IMR-90 (cell line): ENCODE results near the gene SUGP2. TPM values are rescaled to one million over a fixed set of nuclear protein-coding genes. Genes with fewer than 3 reads are reported as not detected.

Source experiments
- ATAC-seq: fragments of 200-7000 bp; cut with Tn5 transposase; 2 replicates; pipeline ENCODE4 v1.9.1; 2020; ENCODE audit warnings: low read depth, mild to moderate bottlenecking, moderate library complexity
- BruUV-seq: library from RNA; stranded (reverse); fragments of 400-500 nt; replicated peaks from 2 replicates; lab custom pipeline; 2021; lab: Mats Ljungman, UMichigan
- CTCF ChIA-PET: fragments of 300-600 bp; formaldehyde crosslinking; extraction: SDS; loops from one replicate; lab custom pipeline; 2021; ENCODE audit warnings: antibody characterized with exemption; lab: Yijun Ruan, JAX
- POLR2A ChIA-PET: fragments of 300-600 bp; sonication (Branson Sonifier 250); formaldehyde crosslinking; loops from one replicate; lab custom pipeline; 2022; ENCODE audit warnings: antibody characterized with exemption; ENCODE audit not compliant: unreplicated experiment; lab: Charles Lee
- DNase-seq: peaks from one replicate; pipeline ENCODE4 v3.0.0; 2013
- H2AFZ ChIP-seq: replicated peaks from 2 replicates; pipeline ENCODE3; 2013; ENCODE audit warnings: low read length, mild to moderate bottlenecking; ENCODE audit not compliant: poor library complexity
- H2AK5ac ChIP-seq: 2 replicates; pipeline ENCODE4 v1.6.1; 2013; ENCODE audit warnings: low read depth, low read length, inconsistent platforms
- H2AK9ac ChIP-seq: replicated peaks from 2 replicates; pipeline ENCODE3; 2013; ENCODE audit warnings: mild to moderate bottlenecking, low read depth, low read length, moderate library complexity; ENCODE audit not compliant: poor library complexity
- H2BK120ac ChIP-seq: 2 replicates; pipeline ENCODE4 v1.6.1; 2013; ENCODE audit warnings: low read depth, low read length, inconsistent platforms
- H2BK15ac ChIP-seq: 3 replicates; pipeline ENCODE4 v1.6.1; 2013; ENCODE audit warnings: low read depth, low read length, inconsistent platforms
- H2BK20ac ChIP-seq: 2 replicates; pipeline ENCODE4 v1.6.1; 2013; ENCODE audit warnings: low read depth, mild to moderate bottlenecking, inconsistent platforms, low read length, moderate library complexity
- H2BK5ac ChIP-seq: 2 replicates; pipeline ENCODE4 v1.6.1; 2013; ENCODE audit warnings: mild to moderate bottlenecking, low read depth, low read length, inconsistent platforms; ENCODE audit not compliant: poor library complexity, severe bottlenecking
- H3K14ac ChIP-seq: replicated peaks from 2 replicates; pipeline ENCODE4 v1.6.1; 2013; ENCODE audit warnings: low read depth, low read length, inconsistent platforms
- H3K18ac ChIP-seq: 2 replicates; pipeline ENCODE4 v1.6.1; 2013; ENCODE audit warnings: low read depth, low read length, control low read depth
- H3K23ac ChIP-seq: 2 replicates; pipeline ENCODE4 v1.6.1; 2013; ENCODE audit warnings: low read depth, low read length, inconsistent platforms
- H3K27ac ChIP-seq: 2 replicates; pipeline ENCODE4 v1.5.1; 2013; ENCODE audit warnings: mild to moderate bottlenecking, control low read depth, low read length; ENCODE audit not compliant: insufficient read depth
- H3K27me3 ChIP-seq: 2 replicates; pipeline ENCODE4 v1.6.1; 2013; ENCODE audit warnings: low read length; ENCODE audit not compliant: control insufficient read depth, insufficient read depth
- H3K36me3 ChIP-seq: 2 replicates; pipeline ENCODE4 v1.6.1; 2013; ENCODE audit warnings: low read length, mixed read lengths; ENCODE audit not compliant: control insufficient read depth, insufficient read depth
- H3K4ac ChIP-seq: 2 replicates; pipeline ENCODE4 v1.6.1; 2013; ENCODE audit warnings: low read depth, low read length, inconsistent platforms
- H3K4me1 ChIP-seq: 2 replicates; pipeline ENCODE4 v1.6.1; 2013; ENCODE audit warnings: low read length, mixed read lengths; ENCODE audit not compliant: control insufficient read depth, insufficient read depth
- H3K4me2 ChIP-seq: 2 replicates; pipeline ENCODE4 v1.6.1; 2013; ENCODE audit warnings: low read depth, mild to moderate bottlenecking, control low read depth, low read length, moderate library complexity
- H3K4me3 ChIP-seq: 2 replicates; pipeline ENCODE4 v1.5.1; 2013; ENCODE audit warnings: low read depth, mild to moderate bottlenecking, control low read depth, low read length, moderate library complexity; ENCODE audit not compliant: insufficient read depth
- H3K56ac ChIP-seq: 2 replicates; pipeline ENCODE4 v1.6.1; 2013; ENCODE audit warnings: low read length, inconsistent platforms; ENCODE audit not compliant: insufficient read depth; ENCODE audit errors: extremely low read depth
- H3K79me1 ChIP-seq, 2 experiments: 2 replicates each; pipeline ENCODE4 v1.6.1; 2013; ENCODE audit warnings: low read length in 2 of 2, inconsistent platforms in 1 of 2, low read depth in 1 of 2
- H3K9ac ChIP-seq: 2 replicates; pipeline ENCODE4 v1.6.1; 2013; ENCODE audit warnings: low read depth, low read length, control low read depth
- H3K9me1 ChIP-seq: 2 replicates; pipeline ENCODE4 v1.6.1; 2013; ENCODE audit warnings: low read length, inconsistent platforms; ENCODE audit not compliant: insufficient read depth
- H3K9me3 ChIP-seq: 2 replicates; pipeline ENCODE4 v1.6.1; 2013; ENCODE audit warnings: low read length; ENCODE audit not compliant: control insufficient read depth, insufficient read depth
- H4K20me1 ChIP-seq: 2 replicates; pipeline ENCODE4 v1.6.1; 2013; ENCODE audit warnings: low read length, inconsistent platforms; ENCODE audit not compliant: insufficient read depth
- H4K5ac ChIP-seq: 2 replicates; pipeline ENCODE4 v1.6.1; 2013; ENCODE audit warnings: mild to moderate bottlenecking, low read depth, low read length, control low read depth
- H4K8ac ChIP-seq, 2 experiments: 2 replicates each; pipeline ENCODE4 v1.6.1; 2013; ENCODE audit warnings: low read depth in 2 of 2, low read length in 2 of 2, control low read depth in 1 of 2, inconsistent platforms in 1 of 2
- H4K91ac ChIP-seq: 2 replicates; pipeline ENCODE4 v1.6.1; 2013; ENCODE audit warnings: low read depth, low read length, inconsistent platforms; ENCODE audit not compliant: insufficient read depth
- CHD1 ChIP-seq: IDR thresholded peaks from 2 replicates; pipeline ENCODE4 v1.6.1; 2012; ENCODE audit warnings: low read depth, low read length, improper control_type of control experiment
- FOS ChIP-seq: fragments of 150-350 bp; IDR thresholded peaks from 2 replicates; pipeline ENCODE4 v1.6.1; 2016; ENCODE audit warnings: low read depth, low read length
- MAZ ChIP-seq: IDR thresholded peaks from 2 replicates; pipeline ENCODE4 v1.6.1; 2012; ENCODE audit warnings: low read depth, mild to moderate bottlenecking, low read length, improper control_type of control experiment, moderate library complexity, borderline replicate concordance
- NFE2L2 ChIP-seq: fragments of 150-350 bp; IDR thresholded peaks from 2 replicates; pipeline ENCODE4 v1.6.1; 2016; ENCODE audit warnings: low read depth, mild to moderate bottlenecking, low read length
- RFX5 ChIP-seq: IDR thresholded peaks from 2 replicates; pipeline ENCODE4 v1.8.0; 2012; ENCODE audit warnings: low read depth, mild to moderate bottlenecking, low read length, moderate library complexity
- WGBS, 2 experiments: methylation state at CpG; one replicate each; pipeline versions ENCODE4 v1.1.5 to v1.1.7; 2013; ENCODE audit warnings: missing lambda C conversion rate in 2 of 2; ENCODE audit not compliant: insufficient read length in 1 of 2; ENCODE audit errors: extremely low coverage in 2 of 2; 5-methylcytosine and 5-hydroxymethylcytosine counted together
- dilution Hi-C: fragments of 300-500 bp; cut with HindIII; formaldehyde crosslinking; loops from one replicate; pipeline ENCODE4 v1.14.3; 2018; ENCODE audit warnings: low sequenced_read_pairs; ENCODE audit not compliant: unreplicated experiment
- in situ Hi-C: fragments of 300-500 bp; cut with MboI; formaldehyde crosslinking; loops from 3 replicates; pipeline ENCODE4 v1.14.3; 2019; ENCODE audit warnings: low sequenced_read_pairs, inconsistent platforms, mixed read lengths
- intact Hi-C: fragments of 100-400 bp; cut with micrococcal nuclease; formaldehyde crosslinking; loops from 2 replicates; pipeline ENCODE4 v1.10.0; 2022
- polyA plus RNA-seq, 3 experiments: library from polyadenylated mRNA; depleted of rRNA; stranded (reverse); fragments of >200 nt; gene quantifications; 2 replicates each; pipeline ENCODE4 v1.2.3, GENCODE V29; 2012; ENCODE audit warnings: low replicate concordance in 1 of 3
- total RNA-seq: library from RNA; depleted of rRNA; stranded (reverse); fragments of >200 nt; gene quantifications from 2 replicates; pipeline ENCODE4 v1.2.3, GENCODE V29; 2012

The SUGP2 gene
- total and polyA plus RNA-seq, 2 of the 4 experiments (the other 2 are of a cell fraction), result 25.8 to 69.2 TPM

- Histone ChIP-seq H3K27ac (no peak overlapping the region), H3K18ac (no peak overlapping the region), H3K9ac (no peak overlapping the region), H3K9me3 (no peaks in the 10 kb centered on the region), H3K9me1 (peaks cover 13% of the 10 kb centered on the region), H2BK5ac (no peak overlapping the region), H3K79me1 (peaks cover 6 to 16% of the 10 kb centered on the region in 2 experiments; a peak in 2 of 4 replicates), H2AFZ (no peak overlapping the region), H3K56ac (no peak overlapping the region), H2BK15ac (no peak overlapping the region), H2AK9ac (no peak overlapping the region), H4K20me1 (0 out of 2 replicates have a peak, but pooled peaks cover 6% of the 10 kb centered on the region), H3K27me3 (no peaks in the 10 kb centered on the region), H3K4me3 (no peak overlapping the region), H4K8ac (no peak overlapping the region), H3K4ac (no peak overlapping the region), H2AK5ac (no peak overlapping the region), H2BK120ac (no peak overlapping the region), H3K23ac (no peak overlapping the region), H3K14ac (no peak overlapping the region), H3K36me3 (peaks cover 28% of the 10 kb centered on the region), H4K5ac (no peak overlapping the region), H2BK20ac (no peak overlapping the region), H4K91ac (no peak overlapping the region), H3K4me1 (peaks cover 13% of the 10 kb centered on the region), H3K4me2 (no peak overlapping the region)
- dilution Hi-C loops (no loop called here), in situ Hi-C loops (no loop called here), intact Hi-C loops (loop anchor here (10.0 kb wide), 1 partner anchor 115 kb away; the partner anchor contains the start of gene MEF2B)
- ChIA-PET POLR2A (no interaction called here), CTCF (no interaction called here)
- TF ChIP-seq FOS, result no peak
- no peak for TF ChIP-seq NFE2L2
- no peak for TF ChIP-seq RFX5
- TF ChIP-seq MAZ, result no peak
- TF ChIP-seq CHD1, result no peak
- no TSS peak for BruUV-seq
- no peak for ATAC-seq
- DNase-seq, result no peak
- 74% methylated on average over 6 of the region's 12 CpGs; no CpG with 5 or more reads in 1 of the 2 experiments for whole genome bisulfite sequencing, 2 experiments
Observed at GRCh38 chr19:19059837-19060611, 26.7 kb upstream of the SUGP2 start.
